ENCODE data around the gene FLOT1. TPM values are rescaled to one million over a fixed set of nuclear protein-coding genes. Genes with fewer than 3 reads are reported as not detected.
A peak's percentile ranks its signal among the peaks of the same experiment; 100 is the strongest.

Gene FLOT1
- total RNA-seq, 4 donors from 2014 or later = 115 to 214 (median 166) TPM

DNA sequence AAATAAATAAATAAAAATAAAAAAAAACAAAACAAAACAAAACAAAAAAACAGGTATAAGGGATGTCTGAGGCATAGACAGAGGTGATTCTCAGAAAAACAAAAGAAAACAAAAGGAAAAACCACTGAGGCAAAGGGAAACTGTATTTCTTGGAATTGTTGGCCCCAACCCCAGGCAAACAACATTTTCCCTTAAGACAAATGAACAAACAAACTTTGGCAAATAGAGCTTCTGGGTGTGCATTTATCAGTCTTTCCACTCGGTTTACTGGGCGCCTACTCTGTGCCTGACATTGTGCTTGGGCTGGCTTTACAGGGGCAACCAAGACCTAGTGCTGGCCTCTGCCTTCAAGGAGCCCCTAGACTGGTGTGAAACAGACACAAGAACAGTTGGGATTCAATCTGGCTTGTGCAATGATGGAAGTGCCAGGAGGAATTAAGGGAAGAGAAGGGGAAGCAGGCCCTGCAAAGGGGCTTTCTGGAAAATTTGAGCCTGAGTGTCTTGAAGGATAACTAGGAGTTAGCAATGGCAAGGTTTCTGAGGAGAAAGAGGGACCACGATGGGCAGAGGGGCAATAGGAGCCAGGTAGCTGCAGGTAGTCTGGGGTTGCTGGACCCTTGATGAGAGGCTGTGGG lies 35.6 kb upstream of the FLOT1 start:
- 95% methylated on average over 3 of the region's 3 CpGs for WGBS
- no peaks in the 10 kb centered on the region for H3K27me3 ChIP-seq
- TF ChIP-seq POLR2A (IDR thresholded peaks at IDR 0.05; ENCODE audit: low read depth) (no peak), EP300 (IDR thresholded peaks at IDR 0.05) (no peak), POLR2AphosphoS5 (IDR thresholded peaks at IDR 0.05) (no peak), CTCF (IDR thresholded peaks at IDR 0.05) (no peak)
- H3K9me3 ChIP-seq = no peaks in the 10 kb centered on the region
- H3K4me3 ChIP-seq = no peak overlapping the region
- intact Hi-C loops (cut with DNase I) = no loop called here
- peak overlapping the region in 1 of 4 donors; percentile 76 for H3K27ac ChIP-seq (replicated peaks in 1 of 4)
- H3K4me1 ChIP-seq = peaks cover 35 to 47% (median 45%) of the 10 kb centered on the region in 4 donors
- no peaks in the 10 kb centered on the region for H3K36me3 ChIP-seq
- no peak for DNase-seq (ENCODE audit: extremely low spot score)

DNA sequence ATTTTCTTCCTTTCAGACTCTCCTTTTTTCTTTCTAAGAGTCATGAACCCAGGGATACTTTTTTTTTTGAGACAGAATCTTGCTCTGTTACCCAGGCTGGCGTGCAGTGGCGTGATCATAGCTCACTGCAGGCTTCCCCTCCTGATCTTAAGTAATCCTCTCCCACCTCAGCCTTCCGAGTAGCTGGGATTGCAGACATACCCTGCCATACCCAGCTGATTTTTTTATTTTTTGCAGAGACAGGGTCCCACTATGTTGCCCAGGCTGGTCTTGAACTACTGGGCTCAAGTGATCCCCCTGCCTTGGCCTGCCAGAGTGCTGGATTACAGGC lies 34.6 kb upstream of the FLOT1 start:
- Histone ChIP-seq H3K27me3 (no peaks in the 10 kb centered on the region), H3K27ac (replicated peaks in 1 of 4) (no peak overlapping the region), H3K4me3 (no peak overlapping the region), H3K9me3 (no peaks in the 10 kb centered on the region), H3K4me1 (peaks cover 27 to 37% (median 36%) of the 10 kb centered on the region in 4 donors), H3K36me3 (no peaks in the 10 kb centered on the region)
- intact Hi-C loops (cut with DNase I) = no loop called here
- 92% methylated on average over 3 of the region's 3 CpGs for WGBS
- TF ChIP-seq CTCF (IDR thresholded peaks at IDR 0.05) (no peak), POLR2A (IDR thresholded peaks at IDR 0.05; ENCODE audit: low read depth) (no peak), EP300 (IDR thresholded peaks at IDR 0.05) (no peak), POLR2AphosphoS5 (IDR thresholded peaks at IDR 0.05) (no peak)
- no peak for DNase-seq (ENCODE audit: extremely low spot score)

- H3K9me3 ChIP-seq = no peaks in the 10 kb centered on the region
- TF ChIP-seq POLR2AphosphoS5 (IDR thresholded peaks at IDR 0.05) (no peak), EP300 (IDR thresholded peaks at IDR 0.05) (no peak), CTCF (IDR thresholded peaks at IDR 0.05) (no peak), POLR2A (IDR thresholded peaks at IDR 0.05; ENCODE audit: low read depth) (no peak)
- no peak overlapping the region for H3K27ac ChIP-seq (replicated peaks in 1 of 4)
- no peak for DNase-seq (ENCODE audit: extremely low spot score)
- no peaks in the 10 kb centered on the region for H3K36me3 ChIP-seq
- H3K27me3 ChIP-seq = no peaks in the 10 kb centered on the region
- H3K4me1 ChIP-seq = peaks cover 22 to 32% (median 30%) of the 10 kb centered on the region in 4 donors
- intact Hi-C loops (cut with DNase I) = no loop called here
- 98% methylated on average over 5 of the region's 5 CpGs for WGBS
- H3K4me3 ChIP-seq = no peak overlapping the region
Observed at GRCh38 chr6:30776390-30777154, 34.1 kb upstream of the FLOT1 start.

DNA sequence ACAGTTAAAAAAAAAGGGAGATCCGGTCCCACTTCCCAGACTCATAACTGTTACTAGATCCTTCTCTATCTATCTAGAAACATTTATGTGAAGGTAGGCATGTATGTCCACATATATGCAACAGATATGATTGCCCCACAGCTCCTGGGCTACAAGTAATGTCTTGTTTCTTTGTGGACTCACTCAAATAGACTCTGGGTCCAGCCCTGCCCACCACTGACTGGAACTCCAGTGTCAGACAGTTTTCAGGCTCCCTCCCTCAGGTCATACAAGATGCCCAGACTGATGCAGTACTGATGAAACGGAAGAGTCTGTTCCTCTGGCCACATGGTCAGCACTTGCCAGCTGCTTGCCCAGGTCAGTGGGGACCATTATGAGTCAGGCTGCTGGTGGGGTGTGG lies 32.6 kb upstream of the FLOT1 start:
- Histone ChIP-seq H3K9me3 (no peaks in the 10 kb centered on the region), H3K4me1 (peaks cover 13 to 22% (median 18%) of the 10 kb centered on the region in 4 donors), H3K36me3 (no peaks in the 10 kb centered on the region), H3K27me3 (no peaks in the 10 kb centered on the region), H3K27ac (replicated peaks in 1 of 4) (peak overlapping the region in 1 of 4 donors; percentile 7), H3K4me3 (no peak overlapping the region)
- TF ChIP-seq CTCF (IDR thresholded peaks at IDR 0.05) (no peak), EP300 (IDR thresholded peaks at IDR 0.05) (no peak), POLR2A (IDR thresholded peaks at IDR 0.05; ENCODE audit: low read depth) (no peak), POLR2AphosphoS5 (IDR thresholded peaks at IDR 0.05) (no peak)
- no peak for DNase-seq (ENCODE audit: extremely low spot score)
- intact Hi-C loops (cut with DNase I) = no loop called here
- WGBS = 95% methylated on average over 2 of the region's 2 CpGs

Measured in esophagus muscularis mucosa (tissue), 4 donors.